ENCODE results near the gene GNAS.

DNA sequence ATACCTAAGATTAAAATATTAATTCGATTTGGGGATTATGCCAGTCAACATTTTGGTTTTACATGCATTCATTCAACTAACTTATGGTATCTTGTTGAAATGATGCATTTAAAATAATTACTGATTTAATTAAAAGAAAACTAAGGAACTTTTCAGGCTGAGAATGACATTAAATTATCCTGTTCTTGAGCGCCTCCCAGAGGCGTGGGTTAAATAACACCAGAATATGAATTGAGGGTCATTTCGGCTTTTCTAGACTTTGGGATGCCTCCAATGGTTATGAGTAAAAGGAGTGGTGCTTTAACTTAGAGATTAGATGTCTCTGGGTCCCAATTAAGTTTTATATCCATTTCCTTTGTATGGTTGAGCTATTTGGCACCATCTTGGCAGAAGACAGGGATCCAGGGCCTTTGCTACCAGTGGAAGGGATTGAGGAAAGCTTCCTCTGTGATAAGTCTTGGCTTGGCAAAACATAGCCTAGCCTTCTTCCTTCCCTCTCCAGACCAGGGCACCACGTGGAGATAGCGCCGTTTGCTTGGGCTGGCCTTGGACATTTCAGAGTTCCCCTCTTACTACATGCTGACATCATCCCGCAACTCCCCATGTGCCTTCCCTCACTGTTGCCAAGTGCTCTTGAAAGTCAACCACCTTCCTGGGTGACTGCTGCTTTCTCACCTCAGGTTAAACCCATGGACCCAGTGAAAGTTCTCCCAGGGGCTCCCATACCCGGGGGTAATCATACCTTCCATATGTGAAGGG is 28.7 kb downstream of the GNAS start:
- TF ChIP-seq RAD21 (IDR thresholded peaks at IDR 0.05) (no peak), JUND (IDR thresholded peaks at IDR 0.05) (no peak)

All from liver (tissue), 2 donors.